Measurements from ENCODE around the gene CIAO1. TPM values are rescaled to one million over a fixed set of nuclear protein-coding genes. Genes with fewer than 3 reads are reported as not detected.

The CIAO1 gene
- total RNA-seq, 2 experiments from 2014 or later: 67.0 to 76.8 TPM

Other genes starting within 250 kb of the CIAO1 start
- 10 to 100 TPM; 19.6 to 26.7 TPM for gene GPAT2, start 231.3 kb upstream of the CIAO1 start, total RNA-seq
- gene ADRA2B, start 149.7 kb upstream of the CIAO1 start, total RNA-seq: under 1 TPM; 0.09 to 0.15 TPM
- gene ASTL, start 127.7 kb upstream of the CIAO1 start, total RNA-seq: 1 to 10 TPM; 1.9 to 6.4 TPM
- gene DUSP2, start 120.8 kb upstream of the CIAO1 start, total RNA-seq: 10 to 100 TPM; 32.0 to 53.6 TPM
- gene STARD7, start 57.4 kb upstream of the CIAO1 start, total RNA-seq: 100 to 1,000 TPM; 131 to 180 TPM
- 10 to 100 TPM; 32.7 to 36.9 TPM for gene TMEM127, start 228 bp upstream of the CIAO1 start, total RNA-seq
- gene SNRNP200, start 39.3 kb downstream of the CIAO1 start, total RNA-seq: 100 to 1,000 TPM; 170 to 182 TPM
- gene ITPRIPL1, start 59.1 kb downstream of the CIAO1 start, total RNA-seq: 10 to 100 TPM; 53.2 to 56.9 TPM
- 100 to 1,000 TPM; 115 to 117 TPM for gene NCAPH, start 69.5 kb downstream of the CIAO1 start, total RNA-seq
- under 1 TPM; 0.38 to 0.52 TPM for gene NEURL3, start 239.1 kb downstream of the CIAO1 start, total RNA-seq

All from activated CD8-positive, alpha-beta memory T cell treated with anti-CD3 and anti-CD28 coated beads, Interleukin-2, amount 10 ng/mL, durations not matched to agents 7 days and 5 days (primary cell).